Posterior vena cava (tissue), 2 donors: ENCODE data around the gene ATRNL1. TPM values are rescaled to one million over a fixed set of nuclear protein-coding genes. Genes with fewer than 3 reads are reported as not detected.

Source experiments
- DNase-seq: peaks from one replicate; pipeline ENCODE4 v3.0.0-alpha.2; 2020; ENCODE audit warnings: low spot score
- intact Hi-C, 2 donors: fragments of 100-400 bp; cut with DNase I; formaldehyde crosslinking; loops; one replicate each; pipeline versions ENCODE4 v1.14.1 to v1.14.2; 2022 to 2023
- total RNA-seq, 2 donors: library from RNA; stranded (reverse); fragmentation: NEBNext Ultra II Directional; extraction: Animal tissue kit (Norgen Biotek cat#: 25700); gene quantifications; one replicate each; pipeline ENCODE4 v1.2.1, GENCODE V29; 2021
- donor health status: DM: yes; HTN: yes; CAD: no.
- donor health status: DM: yes; HTN: yes; CAD: no.

The ATRNL1 gene
- total RNA-seq, 2 donors from 2014 or later: 0.32 to 1.4 TPM

GRCh38 chr10:115539142-115539762 lies 446.1 kb downstream of the ATRNL1 start:
- intact Hi-C loops: no loop called here
- DNase-seq: no peak

DNA sequence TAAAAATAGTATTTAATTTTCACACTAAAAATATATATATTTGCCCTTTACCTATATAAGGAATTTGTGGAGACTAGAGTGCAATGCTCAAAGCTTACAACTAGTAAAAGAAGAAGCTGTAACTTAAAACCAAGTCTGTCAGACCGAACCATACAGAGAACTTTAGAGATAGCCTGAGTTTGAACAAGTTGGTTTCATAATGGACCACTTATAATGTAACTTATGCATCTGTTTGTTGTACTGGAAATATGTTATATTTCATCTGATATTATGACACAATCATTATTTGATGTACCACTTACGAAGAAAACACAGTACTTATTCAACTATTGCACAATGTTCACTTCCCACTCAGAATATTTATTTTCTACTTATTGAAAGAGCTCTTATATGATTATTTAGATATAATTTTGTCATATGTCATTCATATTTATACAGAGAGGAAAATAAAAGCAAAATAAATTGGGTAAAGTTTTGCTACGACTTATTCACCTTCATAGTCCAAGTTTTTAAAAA lies 462.8 kb downstream of the ATRNL1 start:
- no peak for DNase-seq
- intact Hi-C loops: no loop called here

DNA sequence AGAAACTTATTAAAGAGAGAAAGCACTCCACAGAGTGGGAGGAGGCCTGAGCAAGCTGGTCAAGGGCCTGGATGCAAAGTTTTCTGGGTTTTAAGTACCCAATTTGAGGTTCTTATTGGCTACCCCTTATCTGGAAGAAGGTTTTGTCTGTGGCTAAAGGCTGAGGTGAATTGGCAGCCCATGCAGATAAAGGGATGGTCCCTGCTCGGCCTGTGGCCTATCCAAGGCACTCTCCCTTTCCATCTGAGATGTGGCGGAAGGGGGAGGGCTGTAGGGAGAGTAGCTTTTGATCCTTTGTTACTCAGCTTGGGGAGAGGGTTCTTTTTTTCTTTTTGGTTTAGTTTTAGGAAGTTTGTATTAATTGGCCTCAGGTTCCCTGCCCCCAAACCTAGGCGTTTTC lies 465.1 kb downstream of the ATRNL1 start:
- DNase-seq: no peak
- intact Hi-C loops: no loop called here

- intact Hi-C loops: no loop called here
- no peak for DNase-seq
Measured at GRCh38 chr10:115566867-115567266, 473.7 kb downstream of the ATRNL1 start.

DNA sequence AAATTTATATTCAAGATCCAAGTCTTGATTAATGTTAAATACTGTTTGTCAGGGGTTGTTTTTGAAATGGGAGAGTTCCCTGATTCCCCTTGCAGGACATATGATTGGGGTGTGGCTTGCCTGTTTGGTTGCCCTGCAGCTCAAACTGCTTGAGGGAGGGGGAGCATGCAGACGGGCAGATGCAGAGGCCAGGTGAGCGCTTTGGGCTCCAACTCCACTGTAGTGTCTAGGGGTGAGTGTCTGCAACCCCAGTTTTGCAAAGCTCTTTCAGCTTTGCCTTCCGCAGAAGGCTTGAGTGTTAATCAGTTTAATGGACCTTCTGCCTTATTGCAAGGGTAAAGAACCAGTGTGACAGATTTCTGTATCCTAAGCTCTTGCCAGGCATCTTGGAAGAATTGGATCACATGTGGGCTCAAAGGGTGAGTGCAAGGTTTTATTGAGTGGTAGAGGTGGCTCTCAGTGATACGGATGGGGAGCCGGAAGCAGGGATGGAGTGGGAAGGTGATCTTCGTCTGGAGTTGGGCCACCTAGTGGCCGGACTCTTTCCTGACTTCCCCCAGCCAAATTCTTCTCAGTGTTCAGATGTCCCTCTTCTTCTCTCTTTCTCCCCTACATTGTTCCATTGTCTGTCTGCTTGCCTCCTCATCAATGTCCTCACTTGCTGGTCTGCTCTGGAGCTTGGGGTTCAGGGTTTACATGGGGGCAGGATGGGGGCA lies 479.7 kb downstream of the ATRNL1 start:
- no peak for DNase-seq
- intact Hi-C loops: no loop called here

DNA sequence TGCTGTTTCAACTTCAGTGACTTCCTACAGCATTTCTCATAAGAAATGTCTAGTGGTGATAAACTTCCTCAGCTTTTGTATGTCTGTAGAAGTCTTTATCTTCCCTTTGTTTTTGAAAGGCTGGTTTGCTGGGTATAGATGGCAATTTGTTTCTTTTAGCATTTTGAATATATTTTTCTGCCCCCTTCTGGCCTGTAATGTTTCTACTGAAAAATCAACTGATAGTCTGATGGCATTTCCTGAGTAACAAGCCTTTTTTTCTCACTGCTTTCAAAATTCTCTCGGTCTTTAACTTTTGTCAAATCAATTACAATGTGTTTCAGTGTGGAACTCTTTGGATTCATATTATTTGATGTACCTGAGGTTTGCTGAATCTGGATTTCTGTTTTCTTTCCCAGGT lies 487.1 kb downstream of the ATRNL1 start:
- intact Hi-C loops: no loop called here
- no peak for DNase-seq

- DNase-seq: no peak
Measured at GRCh38 chr10:115593060-115593459, 499.9 kb downstream of the ATRNL1 start.

GRCh38 chr10:115604627-115605026 lies 511.5 kb downstream of the ATRNL1 start:
- intact Hi-C loops: no loop called here
- no peak for DNase-seq

More at GRCh38 chr10:115593060-115593459, 499.9 kb downstream of the ATRNL1 start:
- intact Hi-C loops: no loop called here

DNA sequence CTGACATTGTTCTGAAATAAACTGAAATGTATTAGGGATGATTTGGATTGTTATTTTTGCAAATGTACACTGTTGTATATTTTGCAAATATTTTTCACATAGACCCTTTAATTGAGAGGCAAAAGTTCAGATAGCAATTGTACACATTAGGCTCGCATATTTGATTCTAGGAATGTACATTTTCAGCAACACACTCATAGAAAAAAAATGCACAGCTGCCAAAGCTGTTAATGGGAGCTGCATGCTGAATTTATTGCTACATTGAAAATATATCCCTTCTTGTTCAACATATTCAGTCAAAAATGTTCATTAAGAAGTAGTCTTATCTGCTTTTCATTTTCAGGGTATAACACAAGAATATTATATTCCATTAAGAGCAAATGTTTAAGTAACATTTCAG lies 512.9 kb downstream of the ATRNL1 start:
- intact Hi-C loops: no loop called here
- no peak for DNase-seq

GRCh38 chr10:115606741-115607140 lies 513.6 kb downstream of the ATRNL1 start:
- intact Hi-C loops: no loop called here
- DNase-seq: no peak

DNA sequence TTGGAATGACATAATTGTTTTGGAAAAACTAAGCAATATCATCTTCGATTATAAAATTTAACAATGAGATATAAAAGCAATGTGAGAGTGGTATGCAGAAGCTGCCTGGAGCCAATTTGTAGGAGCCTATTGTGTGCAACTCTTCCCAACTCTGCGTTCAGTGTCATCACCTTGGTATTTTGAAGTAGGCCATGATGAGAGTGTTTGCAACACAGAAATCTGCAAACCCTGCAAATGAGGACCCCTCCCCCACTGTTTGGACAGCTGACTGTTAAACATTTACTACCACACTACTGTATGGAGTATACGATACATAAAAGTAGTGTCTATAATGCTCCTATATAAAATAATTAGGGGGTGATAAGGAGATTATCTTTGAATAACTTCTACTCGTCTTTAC lies 531.3 kb downstream of the ATRNL1 start:
- DNase-seq: no peak
- intact Hi-C loops: no loop called here

DNA sequence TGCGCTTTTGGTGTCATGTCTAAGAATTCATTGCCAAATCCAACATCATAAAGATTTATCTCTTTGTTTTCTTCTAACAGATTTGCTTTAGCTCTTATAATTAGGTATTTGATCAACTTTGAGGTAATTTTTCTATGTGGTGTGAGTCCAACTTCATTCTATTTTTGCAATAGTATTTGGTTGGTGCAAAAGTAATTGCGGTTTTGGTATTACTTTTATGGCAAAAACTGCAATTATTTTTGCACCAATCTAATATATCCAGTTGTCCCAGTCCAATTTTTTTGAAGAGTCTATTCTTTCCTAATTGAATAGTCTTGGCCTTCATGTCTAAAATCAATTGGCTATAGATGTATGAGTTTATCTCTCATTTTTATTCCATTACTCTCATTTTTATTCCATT lies 535.5 kb downstream of the ATRNL1 start:
- intact Hi-C loops: no loop called here
- DNase-seq: no peak

GRCh38 chr10:115638246-115638645 lies 545.1 kb downstream of the ATRNL1 start:
- intact Hi-C loops: no loop called here

DNA sequence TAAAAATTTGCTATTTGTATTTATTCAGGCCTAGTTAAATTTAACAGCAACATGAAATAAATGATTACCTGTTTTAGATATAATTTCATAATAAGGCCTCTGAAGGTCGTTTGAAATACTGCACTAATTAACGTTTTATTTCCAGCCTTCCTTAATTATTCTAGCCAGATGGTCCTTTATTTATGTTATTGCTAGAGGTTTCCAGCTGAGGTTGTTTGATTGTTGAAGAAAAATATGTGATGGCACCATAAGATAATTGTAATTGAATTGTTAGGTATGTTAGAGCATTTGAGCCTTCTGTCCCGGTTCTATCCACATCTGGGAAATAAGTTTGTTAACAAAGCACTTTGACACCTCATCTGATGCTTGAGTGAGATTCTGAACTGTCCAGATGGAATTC lies 556.1 kb downstream of the ATRNL1 start:
- DNase-seq: no peak
- intact Hi-C loops: no loop called here

More at GRCh38 chr10:115638246-115638645, 545.1 kb downstream of the ATRNL1 start:
- DNase-seq: no peak

DNA sequence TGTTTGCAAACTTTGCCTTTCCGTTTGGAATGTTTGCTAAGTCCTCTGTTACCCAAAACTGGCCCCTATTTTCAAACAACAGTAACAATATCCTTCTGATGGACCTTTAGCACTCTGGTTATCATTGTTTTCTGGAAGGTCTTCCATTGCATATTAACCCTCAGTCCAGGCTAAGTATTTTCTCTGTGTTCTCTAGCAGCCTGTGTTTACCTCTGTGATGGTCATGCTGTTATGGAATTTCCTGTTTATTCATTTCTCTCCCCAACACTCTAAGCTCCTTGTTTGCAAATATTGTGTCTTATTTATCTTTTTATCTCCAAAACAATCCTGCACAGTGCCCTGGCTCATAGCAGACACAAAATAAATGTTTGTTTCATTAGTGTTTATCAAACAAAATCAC lies 560.3 kb downstream of the ATRNL1 start:
- intact Hi-C loops: no loop called here
- DNase-seq: no peak

GRCh38 chr10:115654961-115655360 lies 561.8 kb downstream of the ATRNL1 start:
- DNase-seq: no peak
- intact Hi-C loops: no loop called here

GRCh38 chr10:115657161-115657860 lies 564.1 kb downstream of the ATRNL1 start:
- intact Hi-C loops: no loop called here

GRCh38 chr10:115659616-115660015 lies 566.5 kb downstream of the ATRNL1 start:
- no peak for DNase-seq
- intact Hi-C loops: no loop called here

More at GRCh38 chr10:115657161-115657860, 564.1 kb downstream of the ATRNL1 start:
- DNase-seq: no peak

- intact Hi-C loops: no loop called here
- DNase-seq: no peak
Measured at GRCh38 chr10:115660391-115660790, 567.2 kb downstream of the ATRNL1 start.

- DNase-seq: no peak
- intact Hi-C loops: no loop called here
Measured at GRCh38 chr10:115662422-115662821, 569.3 kb downstream of the ATRNL1 start.
